Effector CD8-positive, alpha-beta T cell (primary cell): ENCODE data around the gene EIPR1.
"Not testable (repeated sequence)": the region's sequence is repeated elsewhere in the genome, so short reads cannot be mapped to it uniquely, and the experiment has no call there.

Experiments
- DNase-seq: peaks from one replicate; lab custom pipeline; 2025; lab: John Stamatoyannopoulos, UW

Gene EIPR1

GRCh38 chr2:3287896-3288295 lies 89.7 kb downstream of the EIPR1 start:
- DNase-seq, result no peak

GRCh38 chr2:3286646-3287036 lies 91.0 kb downstream of the EIPR1 start:
- DNase-seq, result not testable (repeated sequence)

- DNase-seq, result no peak
Observed at GRCh38 chr2:3285901-3286645, 91.5 kb downstream of the EIPR1 start.

- DNase-seq, result no peak
Observed at GRCh38 chr2:3284657-3285630, 92.7 kb downstream of the EIPR1 start.

GRCh38 chr2:3283876-3284656 lies 93.6 kb downstream of the EIPR1 start:
- not testable (repeated sequence) for DNase-seq

GRCh38 chr2:3283206-3283605 lies 94.4 kb downstream of the EIPR1 start:
- DNase-seq, result no peak

- no peak for DNase-seq
Observed at GRCh38 chr2:3282056-3282998, 95.3 kb downstream of the EIPR1 start.

GRCh38 chr2:3280683-3281520 lies 96.7 kb downstream of the EIPR1 start:
- no peak for DNase-seq

- no peak for DNase-seq
Observed at GRCh38 chr2:3280197-3280596, 97.4 kb downstream of the EIPR1 start.

- no peak for DNase-seq
Observed at GRCh38 chr2:3279236-3279960, 98.2 kb downstream of the EIPR1 start.

GRCh38 chr2:3278521-3279218 lies 98.9 kb downstream of the EIPR1 start:
- no peak for DNase-seq

GRCh38 chr2:3277748-3278520 lies 99.7 kb downstream of the EIPR1 start:
- no peak for DNase-seq

GRCh38 chr2:3277050-3277747 lies 100.4 kb downstream of the EIPR1 start:
- DNase-seq, result no peak

- no peak for DNase-seq
Observed at GRCh38 chr2:3272761-3273160, 104.9 kb downstream of the EIPR1 start.

- no peak for DNase-seq
Observed at GRCh38 chr2:3270095-3270478, 107.5 kb downstream of the EIPR1 start.

GRCh38 chr2:3269425-3270094 lies 108.1 kb downstream of the EIPR1 start:
- no peak for DNase-seq

GRCh38 chr2:3268705-3269029 lies 109.0 kb downstream of the EIPR1 start:
- no peak for DNase-seq
